HG03039 (cell line): ENCODE data around the gene MFN2.
"Not testable (repeated sequence)": the region's sequence is repeated elsewhere in the genome, so short reads cannot be mapped to it uniquely, and the experiment has no call there.

Experiments
- ATAC-seq: cut with Tn5 transposase; IDR thresholded peaks from one replicate; pipeline ENCODE4 v1.9.1; 2021; ENCODE audit warnings: mild to moderate bottlenecking, moderate library complexity; ENCODE audit not compliant: unreplicated experiment

MFN2 gene

DNA sequence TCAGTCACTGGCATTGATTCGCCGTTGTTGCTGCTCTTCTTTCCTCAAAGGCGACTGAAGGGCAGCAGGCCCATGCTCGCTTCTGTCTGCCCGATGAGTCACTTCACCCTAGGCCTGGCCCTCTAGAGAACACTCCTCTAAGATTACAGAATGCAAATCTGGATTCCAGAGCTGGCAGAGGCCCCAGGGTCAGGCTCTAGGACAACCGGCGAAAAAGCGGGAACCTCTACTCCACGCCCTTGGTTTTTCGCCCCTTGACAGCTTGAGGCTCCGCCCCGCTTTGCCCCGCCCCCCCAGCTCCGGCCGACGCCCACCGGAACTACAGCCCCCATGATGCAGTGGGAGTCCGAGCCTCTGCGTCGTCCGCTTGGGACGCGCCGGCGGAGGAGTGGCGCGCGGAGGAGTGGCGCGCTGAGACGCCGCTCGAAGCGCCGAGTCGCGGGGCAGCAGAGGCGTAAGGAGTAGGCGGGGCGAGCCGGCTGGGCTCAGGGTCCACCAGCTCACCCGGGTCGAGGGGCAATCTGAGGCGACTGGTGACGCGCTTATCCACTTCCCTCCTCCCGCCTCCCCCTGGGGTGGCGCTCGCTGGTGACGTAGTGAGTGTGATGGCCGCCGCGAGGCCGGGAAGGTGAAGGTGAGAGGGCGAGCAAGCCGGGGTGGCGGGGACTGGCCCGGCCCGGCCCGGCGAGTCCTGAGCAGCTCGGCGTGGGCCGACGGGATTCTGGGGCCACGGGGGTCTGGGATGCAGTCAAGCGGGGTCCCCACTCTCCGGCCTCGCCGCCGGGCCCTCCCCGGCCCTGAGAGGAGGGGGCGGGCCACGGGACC lies at the start of gene MFN2:
Gene MFN2, plus strand, starts transcription at position 594 of the 825 bp plus-strand sequence. CDS start 8,725 bp downstream, outside the sequence.
- ATAC-seq: peak; percentile 92

DNA sequence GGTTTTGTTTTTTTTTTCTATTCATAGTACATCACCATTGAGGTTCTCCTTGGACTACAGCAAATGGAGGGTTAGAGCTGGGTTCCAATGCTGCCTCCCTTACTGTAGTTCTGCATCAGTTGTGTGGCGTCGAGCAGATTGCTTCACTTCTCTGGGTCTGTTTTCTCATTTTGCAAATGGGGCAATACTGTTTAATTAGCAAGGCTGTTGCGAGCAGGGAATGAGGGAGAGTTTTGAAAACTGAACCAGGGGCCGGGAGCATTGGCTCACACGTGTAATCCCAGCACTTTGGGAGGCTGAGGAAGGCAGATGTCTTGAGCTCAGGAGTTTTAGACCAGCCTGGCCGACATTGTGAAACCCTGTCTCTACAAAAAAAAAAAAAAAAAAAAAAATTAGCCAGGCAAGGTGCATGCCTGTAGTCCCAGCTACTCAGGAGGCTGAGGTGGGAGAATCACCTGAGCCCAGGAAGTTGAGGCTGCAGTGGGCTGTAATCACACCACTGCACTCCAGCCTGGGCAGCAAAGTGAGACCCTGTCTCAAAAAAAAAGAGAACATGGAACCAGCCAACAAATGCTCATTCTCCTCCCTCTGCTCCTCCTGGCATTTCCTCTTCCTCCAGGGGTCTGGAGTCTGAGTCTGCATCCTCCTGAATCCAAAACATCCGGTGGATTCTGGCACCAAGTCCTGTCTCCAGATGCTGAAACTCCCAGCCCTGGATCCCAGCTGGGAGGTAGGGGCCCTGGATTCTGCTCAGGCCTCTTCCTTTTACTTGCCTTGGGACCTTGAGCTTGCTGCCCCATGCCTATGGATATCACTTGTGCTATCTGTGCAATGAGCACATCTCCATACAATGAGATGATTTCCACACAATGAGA lies 49.4 kb upstream of the MFN2 start:
- ATAC-seq: no peak

DNA sequence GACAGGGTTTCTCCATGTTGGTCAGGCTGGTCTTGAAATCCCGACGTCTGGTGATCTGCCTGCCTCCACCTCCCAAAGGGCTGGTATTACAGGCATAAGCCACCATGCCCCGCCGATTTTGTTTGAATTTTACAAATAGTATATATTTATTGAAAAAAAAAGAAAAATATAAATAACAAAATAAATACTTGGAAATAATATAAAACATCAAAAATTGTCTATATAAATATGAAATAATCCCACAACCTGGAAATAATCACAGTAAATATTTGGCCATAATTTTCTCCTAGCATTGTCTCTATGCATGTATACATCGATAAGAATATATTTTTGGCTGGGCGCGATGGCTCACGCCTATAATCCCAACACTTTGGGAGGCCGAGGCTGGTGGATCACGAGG lies 48.4 kb upstream of the MFN2 start:
- no peak for ATAC-seq

DNA sequence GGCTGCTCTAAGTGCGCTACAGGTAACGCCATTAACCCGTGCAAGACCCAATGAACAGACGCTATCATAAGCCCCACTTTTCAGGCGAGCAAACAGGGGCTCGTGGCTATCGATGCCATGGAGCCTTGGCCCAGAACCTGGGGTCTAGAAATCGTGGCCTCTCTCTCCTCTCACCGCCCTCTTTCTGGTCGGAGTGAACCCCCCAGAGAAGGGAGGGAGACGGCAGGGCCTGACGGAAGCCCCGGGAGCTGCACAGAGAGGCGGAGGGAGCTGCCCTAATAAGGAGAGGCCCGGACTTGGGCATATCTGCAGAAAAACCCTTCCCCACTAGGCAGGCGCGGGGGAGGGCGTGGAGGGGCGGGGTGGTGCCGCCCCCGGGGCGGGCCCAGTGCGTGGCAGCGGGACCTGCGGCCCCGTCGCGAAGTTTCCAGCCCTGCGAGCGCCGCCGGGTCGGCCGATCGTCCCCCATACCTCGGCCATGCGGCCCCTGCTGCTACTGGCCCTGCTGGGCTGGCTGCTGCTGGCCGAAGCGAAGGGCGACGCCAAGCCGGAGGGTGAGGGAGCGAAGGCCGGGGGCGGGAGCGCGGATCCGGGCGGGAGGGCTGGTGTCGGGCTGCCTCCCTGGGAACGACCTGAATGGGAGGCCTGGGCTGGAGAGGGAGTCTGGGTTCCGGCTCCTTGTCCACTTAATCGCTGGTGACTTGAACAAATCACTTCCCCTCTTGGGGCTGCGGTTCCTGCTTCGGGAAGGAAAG lies 45.8 kb upstream of the MFN2 start, which contains the start of gene PLOD1:
Gene PLOD1, plus strand, starts transcription at position 416 of the 755 bp plus-strand sequence. Its CDS starts 63 bp downstream, at position 479.
- peak; percentile 67 for ATAC-seq

DNA sequence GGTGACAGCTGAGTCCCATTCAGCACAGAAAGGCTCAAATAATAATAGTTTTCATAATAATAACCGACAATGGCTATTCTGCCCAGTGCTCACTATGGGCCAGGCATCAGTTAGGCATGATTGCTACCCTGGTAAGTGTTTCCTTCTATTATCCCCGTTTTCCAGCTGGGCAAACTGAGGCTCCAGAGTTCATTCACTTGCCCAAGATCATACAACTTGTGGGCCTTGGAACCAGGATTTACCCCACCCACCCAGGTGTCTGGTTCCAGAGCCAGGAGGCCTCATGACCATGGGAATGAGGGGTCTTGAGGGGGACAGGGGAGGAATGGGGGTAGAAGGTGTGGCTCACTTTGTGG lies 45.2 kb upstream of the MFN2 start:
- no peak for ATAC-seq

DNA sequence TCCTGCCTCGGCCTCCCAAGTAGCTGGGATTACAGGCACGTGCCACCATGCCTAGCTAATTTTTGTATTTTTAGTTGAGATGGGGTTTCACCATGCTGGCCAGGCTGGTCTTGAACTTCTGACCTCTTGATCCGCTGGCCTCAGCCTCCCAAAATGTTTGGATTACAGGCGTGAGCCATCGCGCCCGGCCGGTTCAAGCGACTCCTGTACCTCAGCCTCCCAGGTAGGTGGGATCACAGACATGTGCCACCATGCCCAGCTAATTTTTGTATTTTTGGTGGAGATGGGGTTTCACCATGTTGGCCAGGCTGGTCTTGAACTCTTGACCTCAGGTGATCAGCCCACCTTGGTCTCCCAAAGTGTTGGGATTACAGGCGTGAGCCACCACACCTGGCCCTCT lies 44.5 kb upstream of the MFN2 start:
- ATAC-seq: not testable (repeated sequence)

DNA sequence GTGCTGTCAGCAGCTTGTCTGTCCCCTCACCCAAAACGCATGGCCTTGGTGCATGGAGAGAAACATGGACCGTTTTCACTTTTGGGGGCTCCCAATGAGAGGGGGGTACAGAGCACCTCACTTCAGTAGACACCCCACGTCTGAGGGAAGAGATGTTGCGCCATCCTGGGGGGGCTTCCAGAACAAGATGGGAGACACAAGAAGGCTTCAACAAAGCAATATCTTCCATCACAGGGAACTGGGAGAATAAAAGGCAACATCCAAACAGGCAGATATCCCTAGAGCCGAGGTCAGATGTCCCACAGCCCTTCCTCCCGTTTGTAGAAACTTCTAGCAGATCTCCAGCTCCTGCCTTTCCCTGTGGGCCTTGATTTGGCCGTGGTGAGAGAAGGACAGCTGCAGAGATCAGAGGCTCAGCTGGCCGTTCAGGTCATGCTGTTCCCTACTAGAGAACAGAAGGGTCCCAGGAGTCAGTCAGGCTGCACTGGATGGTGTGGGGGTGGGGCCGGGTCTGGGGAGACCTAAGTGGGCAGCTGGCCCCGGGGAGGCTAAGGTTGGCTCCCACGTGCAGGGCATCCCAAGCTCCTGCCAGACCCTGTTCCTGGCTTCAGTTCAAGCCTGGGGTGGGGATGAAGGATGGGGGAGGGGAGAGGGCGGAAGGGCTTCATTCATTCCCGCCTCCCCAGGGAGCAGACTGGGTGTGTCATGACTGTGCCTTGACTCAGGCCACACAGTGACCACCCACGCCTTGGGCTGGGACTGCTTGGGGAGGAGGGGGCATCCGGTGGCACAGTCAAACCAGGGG lies 41.3 kb upstream of the MFN2 start:
- no peak for ATAC-seq

DNA sequence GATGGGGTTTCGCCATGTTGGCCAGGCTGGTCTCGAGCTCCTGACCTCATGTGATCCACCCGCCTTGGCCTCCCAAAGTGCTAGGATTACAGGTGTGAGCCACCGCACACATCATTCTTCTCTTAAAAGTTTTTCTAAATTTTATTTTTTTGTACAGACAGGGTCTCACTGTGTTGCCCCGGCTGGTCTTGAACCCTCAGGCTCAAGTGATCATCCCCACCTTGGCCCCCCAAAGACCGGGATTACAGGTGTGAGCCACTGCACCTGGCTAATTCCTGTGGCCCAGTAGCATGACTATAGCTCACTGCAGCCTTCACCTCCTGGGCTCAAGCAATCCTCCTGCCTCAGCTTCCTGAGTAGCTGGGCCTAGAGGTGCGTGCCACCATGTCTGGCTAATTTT lies 40.5 kb upstream of the MFN2 start:
- ATAC-seq: not testable (repeated sequence)

DNA sequence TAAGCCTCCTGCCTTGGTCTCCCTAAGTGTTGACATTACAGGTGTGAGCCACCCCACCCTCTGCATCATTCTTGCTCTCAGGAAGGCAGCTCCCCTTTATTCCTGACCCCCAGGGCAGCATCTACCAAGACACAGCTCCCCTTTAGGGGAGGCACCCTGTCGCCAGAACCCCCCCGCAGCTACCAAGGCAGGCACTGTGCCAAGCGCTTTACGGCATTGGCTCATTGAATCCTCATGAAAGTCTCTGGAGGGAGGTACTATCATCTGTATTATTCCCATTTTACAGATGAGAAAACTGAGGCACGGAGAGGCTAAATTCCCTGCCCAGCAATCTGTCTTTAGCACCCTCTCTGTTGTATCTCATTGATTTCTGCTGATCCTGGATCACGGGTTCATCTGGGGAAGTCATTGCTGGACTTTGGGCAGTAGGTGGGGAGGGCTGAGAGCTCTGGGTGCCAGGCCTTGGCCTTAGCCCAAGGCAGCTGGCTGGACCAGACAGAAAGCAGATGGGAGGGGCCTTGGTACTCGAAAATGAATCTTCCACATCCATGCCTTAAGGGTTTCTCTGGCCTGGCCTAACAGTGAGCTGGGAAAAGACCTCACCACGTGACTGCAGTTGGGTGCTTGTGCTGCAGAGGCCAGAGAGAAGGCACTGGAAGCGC lies 39.9 kb upstream of the MFN2 start:
- no peak for ATAC-seq

DNA sequence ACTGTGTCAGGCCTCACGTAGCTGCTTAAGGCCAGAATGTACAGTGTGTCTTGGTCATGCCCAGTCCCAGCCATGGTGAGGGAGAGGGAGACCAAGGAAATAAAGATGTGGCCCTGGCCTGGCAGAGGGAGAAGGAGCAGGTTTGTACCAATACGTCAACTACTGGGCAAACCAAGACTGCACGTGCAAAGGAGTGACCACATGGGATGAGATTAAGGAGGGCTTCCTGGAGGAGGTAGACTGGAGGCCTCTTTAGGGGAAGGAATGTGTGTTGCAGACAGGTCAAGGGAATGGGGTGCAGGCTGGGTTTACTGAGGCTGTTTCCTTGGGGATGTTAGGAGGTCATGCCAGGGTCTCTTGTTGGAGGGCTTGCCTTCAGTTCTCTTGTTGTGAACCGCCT lies 38.0 kb upstream of the MFN2 start:
- no peak for ATAC-seq

DNA sequence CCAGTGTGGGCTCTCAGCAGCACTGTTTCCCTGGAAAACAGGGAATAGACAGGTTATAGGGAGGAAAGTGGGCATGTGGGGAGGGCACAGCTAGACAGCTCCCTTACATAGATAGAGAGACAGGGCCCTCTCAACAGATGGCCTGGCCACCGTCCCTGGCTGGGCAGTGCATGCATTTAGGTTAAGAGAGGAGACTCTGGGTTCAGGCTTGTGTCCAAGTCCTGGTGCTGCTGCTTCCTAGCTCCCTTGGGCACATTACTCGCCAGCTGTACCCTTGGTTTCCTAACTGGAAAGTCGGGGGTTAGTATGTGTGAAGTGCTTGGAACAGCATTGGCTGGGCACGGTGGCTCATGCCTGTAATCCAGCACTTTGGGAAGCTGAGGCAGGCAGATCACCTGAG lies 36.6 kb upstream of the MFN2 start:
- no peak for ATAC-seq

DNA sequence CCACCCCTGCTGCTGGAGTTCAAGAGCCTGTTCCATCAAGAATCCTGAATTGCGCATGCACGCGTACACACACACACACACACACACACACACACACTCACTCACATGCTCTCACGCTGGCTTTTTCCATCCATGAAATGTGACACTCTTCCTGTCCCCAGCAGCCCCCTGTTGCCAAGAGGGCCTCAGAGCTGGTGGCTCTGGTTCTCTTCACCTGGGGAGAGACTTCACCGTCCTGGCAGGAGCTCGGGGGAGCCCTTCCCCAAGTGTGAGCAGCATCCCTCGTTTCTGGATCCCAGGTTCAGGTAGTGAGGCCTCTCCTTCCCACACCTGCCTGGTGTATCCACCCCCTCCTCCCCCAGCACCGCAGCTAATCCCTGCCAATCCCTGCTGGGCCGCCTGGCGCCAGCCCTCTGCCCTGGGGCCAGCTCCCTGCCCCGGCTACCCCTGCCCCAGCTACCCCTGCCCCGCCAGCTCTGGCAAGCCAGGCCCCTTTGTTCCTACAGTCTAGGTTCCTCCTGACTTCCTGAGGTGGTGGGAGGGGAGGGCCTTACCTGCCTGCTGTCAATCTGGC lies 35.8 kb upstream of the MFN2 start:
- ATAC-seq: no peak

DNA sequence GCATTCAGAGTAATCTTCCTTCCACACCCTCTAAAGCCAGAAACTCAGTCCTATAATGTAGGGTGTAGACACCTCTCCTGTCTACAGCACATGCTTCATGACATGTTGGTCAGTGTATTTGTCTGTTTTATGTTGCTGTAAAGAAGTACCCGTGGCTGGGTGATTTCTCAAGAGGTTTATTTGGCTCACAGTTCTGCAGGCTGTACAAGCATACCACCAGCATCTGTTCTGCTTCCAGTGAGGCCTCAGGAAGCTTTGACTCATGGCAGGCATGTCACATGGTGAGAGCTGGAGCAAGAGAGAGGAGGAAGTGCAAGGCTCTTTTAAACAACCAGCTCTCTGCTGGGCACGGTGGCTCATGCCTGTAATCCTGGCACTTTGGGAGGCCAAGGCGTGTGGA lies 33.6 kb upstream of the MFN2 start:
- no peak for ATAC-seq

DNA sequence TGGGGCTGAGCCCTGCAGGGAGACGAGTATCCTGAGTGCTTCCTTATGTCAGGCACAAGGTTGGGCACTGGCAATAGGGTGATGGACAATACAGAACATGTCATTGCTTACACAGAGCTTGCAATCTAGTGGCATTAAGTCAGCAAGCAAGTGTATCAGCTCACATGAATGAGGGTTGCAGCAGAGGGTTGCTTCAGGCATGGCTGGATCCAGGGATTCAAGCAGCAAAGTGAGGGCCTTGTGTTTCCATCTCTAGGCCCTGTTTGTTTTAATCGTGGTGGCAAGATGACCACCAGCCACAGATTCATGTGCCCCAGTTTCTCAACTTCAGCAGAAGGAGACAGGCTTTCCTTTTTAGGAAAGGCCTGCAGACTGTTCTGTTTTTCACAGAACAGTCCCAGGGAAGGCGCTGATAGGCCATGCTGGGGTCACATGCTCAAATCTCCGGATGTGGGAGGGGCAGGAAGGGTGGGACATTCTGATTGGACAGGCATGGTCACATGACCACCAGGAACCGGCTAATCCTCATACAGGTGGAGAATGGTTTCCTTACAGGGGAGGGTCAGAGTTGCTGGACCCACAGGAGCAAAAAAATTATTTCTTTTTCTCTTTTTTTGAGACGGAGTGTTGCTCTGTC lies 31.3 kb upstream of the MFN2 start:
- no peak for ATAC-seq

DNA sequence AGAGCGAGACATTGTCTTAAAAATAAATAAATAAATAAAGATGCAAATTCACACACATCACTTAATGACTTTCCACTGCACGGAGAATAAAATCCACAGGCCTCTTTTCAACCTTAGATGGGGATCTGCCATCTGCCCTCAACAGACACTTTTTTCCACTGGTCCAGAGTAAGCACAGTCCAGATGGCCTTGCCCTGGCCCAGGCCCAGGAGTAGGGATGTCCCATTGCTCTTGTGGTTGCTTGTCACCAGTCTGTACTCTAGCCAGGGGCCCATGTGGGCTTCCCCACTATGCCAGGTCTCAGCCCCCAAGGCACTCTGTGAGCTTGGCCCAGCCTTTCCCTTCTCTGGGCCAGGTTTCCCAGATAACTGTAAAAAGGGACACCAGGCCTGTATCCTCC lies 28.3 kb upstream of the MFN2 start:
- no peak for ATAC-seq

DNA sequence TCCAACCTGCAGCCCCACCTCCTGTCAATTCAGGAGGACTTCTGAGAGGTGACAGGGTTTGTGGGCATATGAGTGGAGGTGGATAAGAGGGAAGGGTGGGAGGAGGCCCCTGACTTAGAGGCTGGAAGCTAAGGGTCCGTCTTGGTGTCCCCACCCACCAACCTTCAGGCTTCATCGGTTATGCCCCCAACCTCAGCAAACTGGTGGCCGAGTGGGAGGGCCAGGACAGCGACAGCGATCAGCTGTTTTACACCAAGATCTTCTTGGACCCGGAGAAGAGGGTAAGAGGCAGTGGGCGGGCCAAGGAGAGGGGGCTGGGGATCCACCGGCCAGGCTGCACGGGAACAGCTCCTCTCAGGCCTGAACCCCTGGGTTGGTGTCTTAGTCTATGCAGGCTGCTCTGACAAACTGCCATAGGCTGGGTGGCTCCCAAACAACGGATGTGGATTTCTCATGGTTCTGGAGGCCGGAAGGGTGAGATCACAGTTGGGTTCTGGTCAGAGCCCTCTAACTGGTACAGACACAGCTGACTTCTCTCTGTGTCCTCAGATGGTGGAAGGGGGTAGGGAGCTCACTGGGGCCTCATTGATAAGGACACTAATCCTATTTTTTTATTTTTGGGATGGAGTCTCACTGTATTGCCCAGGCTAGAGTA lies 27.7 kb upstream of the MFN2 start:
- no peak for ATAC-seq

DNA sequence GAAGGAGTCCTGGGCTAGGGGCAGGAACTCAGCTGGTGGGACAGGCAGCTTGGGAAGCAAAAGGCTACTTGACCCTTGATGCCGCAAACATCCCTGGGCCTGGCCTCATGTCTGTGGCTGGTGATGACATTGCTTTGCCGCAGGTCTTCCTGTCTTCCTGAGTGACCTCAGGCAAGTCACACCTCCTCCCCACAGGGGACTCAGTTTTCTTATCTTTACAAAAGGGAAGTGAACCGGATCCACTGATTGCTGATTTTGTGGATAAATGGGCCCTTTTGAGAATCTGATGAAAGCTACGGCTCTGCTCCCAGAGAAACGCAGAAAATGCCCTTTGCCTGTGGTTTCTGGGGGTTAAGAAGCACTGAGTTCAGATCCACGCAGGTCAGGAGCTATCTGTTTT lies 25.0 kb upstream of the MFN2 start:
- no peak for ATAC-seq

DNA sequence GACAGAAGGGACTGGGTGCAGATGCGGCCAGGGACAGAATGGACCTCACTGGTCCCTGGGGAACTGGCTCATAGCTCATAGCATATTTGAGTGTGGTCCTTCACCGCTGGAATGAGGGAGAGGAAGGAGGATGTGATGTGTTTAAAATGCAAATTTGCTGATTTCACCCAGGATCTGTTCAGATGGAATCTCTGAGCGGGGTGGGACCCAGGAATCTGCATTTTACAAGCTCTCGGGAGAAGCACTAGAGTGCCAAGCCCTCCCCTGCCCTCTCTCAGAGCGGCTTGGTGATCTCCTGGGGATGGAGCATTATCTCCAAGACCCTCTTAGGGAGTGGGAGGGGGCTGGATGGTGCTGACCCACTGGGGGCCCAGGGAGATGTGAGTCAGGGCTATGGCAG lies 22.8 kb upstream of the MFN2 start:
- ATAC-seq: no peak

DNA sequence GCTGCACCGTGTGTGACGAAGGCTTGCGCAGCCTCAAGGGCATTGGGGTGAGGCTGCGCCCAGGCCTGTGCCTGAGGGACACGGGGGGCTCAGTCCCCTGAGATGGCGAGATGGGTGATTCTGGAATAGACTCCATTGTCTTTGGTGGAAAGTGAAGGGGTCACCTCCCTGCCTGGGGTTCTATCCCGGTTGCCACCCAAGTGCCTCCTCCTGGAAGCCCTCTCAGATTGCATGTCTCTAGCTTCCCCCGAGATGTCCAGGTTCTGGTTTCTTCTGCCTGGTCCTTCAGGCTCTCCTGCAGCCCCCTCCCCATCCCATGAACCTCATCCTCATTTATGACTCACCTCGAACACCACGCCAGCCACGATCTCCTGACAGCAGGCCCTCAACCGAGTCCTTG lies 22.3 kb upstream of the MFN2 start:
- ATAC-seq: no peak
